Trophoblast cell (in vitro differentiated cells and primary cell): Measurements from ENCODE around the gene FTO.
A peak's percentile ranks its signal among the peaks of the same experiment; 100 is the strongest.

ENCODE experiments used
- DNase-seq, 2 donors: peaks; one replicate each; pipeline ENCODE4 v3.0.0-alpha.2; 2016
- H2AFZ ChIP-seq: 2 replicates; pipeline ENCODE4 v1.6.1; 2013; ENCODE audit warnings: low read length, moderate library complexity, mild to moderate bottlenecking; ENCODE audit not compliant: insufficient read depth, poor library complexity
- H2AK5ac ChIP-seq: 2 replicates; pipeline ENCODE4 v1.6.1; 2013; ENCODE audit warnings: mild to moderate bottlenecking, low read length
- H2BK120ac ChIP-seq: 2 replicates; pipeline ENCODE4 v1.6.1; 2013; ENCODE audit warnings: low read length, mild to moderate bottlenecking, moderate library complexity; ENCODE audit not compliant: insufficient read depth, poor library complexity
- H2BK12ac ChIP-seq: 2 replicates; pipeline ENCODE4 v1.6.1; 2013; ENCODE audit warnings: mild to moderate bottlenecking, low read length, moderate library complexity
- H2BK5ac ChIP-seq: 2 replicates; pipeline ENCODE4 v1.6.1; 2013; ENCODE audit warnings: low read length, low read depth, moderate library complexity, mild to moderate bottlenecking; ENCODE audit not compliant: poor library complexity
- H3K14ac ChIP-seq: 2 replicates; pipeline ENCODE4 v1.6.1; 2013; ENCODE audit warnings: mild to moderate bottlenecking, low read length
- H3K18ac ChIP-seq: 2 replicates; pipeline ENCODE4 v1.6.1; 2013; ENCODE audit warnings: mild to moderate bottlenecking, low read length
- H3K23ac ChIP-seq: 2 replicates; pipeline ENCODE4 v1.6.1; 2013; ENCODE audit warnings: low read length
- H3K27ac ChIP-seq: 2 replicates; pipeline ENCODE4 v1.5.1; 2013; ENCODE audit warnings: low read depth, mild to moderate bottlenecking, inconsistent platforms, low read length, moderate library complexity
- H3K27me3 ChIP-seq: 2 replicates; pipeline ENCODE4 v1.6.1; 2013; ENCODE audit warnings: inconsistent platforms, mild to moderate bottlenecking, low read length, moderate library complexity; ENCODE audit not compliant: insufficient read depth
- H3K36me3 ChIP-seq, 2 experiments: 1 replicate in 1 of 2; 2 replicates in 1 of 2; pipeline ENCODE4 v1.6.1; 2013; ENCODE audit warnings: low read length in 2 of 2, mild to moderate bottlenecking in 2 of 2, moderate library complexity in 1 of 2; ENCODE audit not compliant: insufficient read depth in 2 of 2, control insufficient read depth in 1 of 2
- H3K4ac ChIP-seq: 2 replicates; pipeline ENCODE4 v1.6.1; 2013; ENCODE audit warnings: low read depth, mild to moderate bottlenecking, low read length, moderate library complexity
- H3K4me1 ChIP-seq, 2 experiments: 1 replicate in 1 of 2; 2 replicates in 1 of 2; pipeline ENCODE4 v1.6.1; 2013; ENCODE audit warnings: low read length in 2 of 2, mild to moderate bottlenecking in 2 of 2, moderate library complexity in 1 of 2; ENCODE audit not compliant: insufficient read depth in 2 of 2, control insufficient read depth in 1 of 2
- H3K4me2 ChIP-seq: 2 replicates; pipeline ENCODE4 v1.6.1; 2013; ENCODE audit warnings: inconsistent platforms, mild to moderate bottlenecking, low read length, moderate library complexity
- H3K4me3 ChIP-seq: 2 replicates; pipeline ENCODE4 v1.5.1; 2013; ENCODE audit warnings: mild to moderate bottlenecking, low read depth, low read length, inconsistent platforms
- H3K79me1 ChIP-seq: one replicate; pipeline ENCODE4 v1.6.1; 2013; ENCODE audit warnings: low read length
- H3K79me2 ChIP-seq: 2 replicates; pipeline ENCODE4 v1.6.1; 2013; ENCODE audit warnings: low read length, mild to moderate bottlenecking; ENCODE audit not compliant: control insufficient read depth, insufficient read depth, poor library complexity
- H3K9ac ChIP-seq: 2 replicates; pipeline ENCODE4 v1.6.1; 2013; ENCODE audit warnings: mild to moderate bottlenecking, low read length
- H3K9me3 ChIP-seq: 2 replicates; pipeline ENCODE4 v1.6.1; 2013; ENCODE audit warnings: low read depth, mild to moderate bottlenecking, control low read depth, inconsistent platforms, low read length; ENCODE audit not compliant: insufficient read depth
- H4K12ac ChIP-seq: 2 replicates; pipeline ENCODE4 v1.6.1; 2013; ENCODE audit warnings: low read depth, mild to moderate bottlenecking, low read length, moderate library complexity
- H4K8ac ChIP-seq: 2 replicates; pipeline ENCODE4 v1.6.1; 2013; ENCODE audit warnings: low read depth, mild to moderate bottlenecking, low read length, moderate library complexity
- H4K91ac ChIP-seq: one replicate; pipeline ENCODE4 v1.6.1; 2013; ENCODE audit warnings: low read depth, mild to moderate bottlenecking, low read length, moderate library complexity
- WGBS: extraction: QIAGEN DNeasy Blood & Tissue Kit; methylation state at CpG from one replicate; pipeline ENCODE4 v1.1.7; 2013; ENCODE audit warnings: missing lambda C conversion rate; ENCODE audit not compliant: insufficient read length, insufficient coverage; ENCODE audit errors: extremely low coverage; 5-methylcytosine and 5-hydroxymethylcytosine counted together

FTO gene

DNA sequence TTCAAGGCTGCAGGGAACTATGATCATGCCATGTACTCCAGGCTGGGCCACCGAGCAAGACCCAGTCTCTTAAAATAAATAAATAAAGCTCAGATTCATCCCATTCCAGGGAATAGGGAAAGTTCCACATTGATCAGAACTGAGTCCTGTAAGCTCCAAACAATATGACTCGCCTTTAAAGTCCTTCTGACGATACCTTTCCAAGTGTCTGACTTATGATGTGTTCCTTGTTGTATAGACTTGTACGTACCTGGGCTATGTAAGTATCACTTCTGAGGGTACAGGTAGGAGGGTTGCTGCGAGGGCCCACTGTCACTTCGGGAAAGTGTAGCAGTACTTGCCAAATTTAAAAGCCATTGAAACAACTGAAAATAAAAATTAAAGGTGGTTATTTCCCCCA is 329.8 kb downstream of the FTO start:
- no peaks in the 10 kb centered on the region for H3K4me1 ChIP-seq
- no peak overlapping the region for H3K9ac ChIP-seq
- DNase-seq = no peak
- no peak overlapping the region for H3K18ac ChIP-seq
- peaks cover 1% of the 10 kb centered on the region for H3K9me3 ChIP-seq
- H3K23ac ChIP-seq = no peak overlapping the region
- H3K4me3 ChIP-seq = no peak overlapping the region
- no peaks in the 10 kb centered on the region for H3K79me2 ChIP-seq
- no peak overlapping the region for H3K27ac ChIP-seq
- H3K4ac ChIP-seq = no peak overlapping the region
- no peak overlapping the region for H2BK12ac ChIP-seq
- no peak overlapping the region for H4K91ac ChIP-seq
- peaks cover 0 to 2% of the 10 kb centered on the region in 2 experiments for H3K36me3 ChIP-seq
- no peaks in the 10 kb centered on the region for H3K79me1 ChIP-seq
- no peak overlapping the region for H2BK120ac ChIP-seq
- WGBS = no CpG with 5 or more reads among the region's 6 CpGs
- no peak overlapping the region for H4K12ac ChIP-seq
- H4K8ac ChIP-seq = no peak overlapping the region
- no peaks in the 10 kb centered on the region for H3K27me3 ChIP-seq
- no peak overlapping the region for H2AFZ ChIP-seq
- H3K4me2 ChIP-seq = no peak overlapping the region
- H2BK5ac ChIP-seq = no peak overlapping the region
- H3K14ac ChIP-seq = no peak overlapping the region
- no peak overlapping the region for H2AK5ac ChIP-seq

DNA sequence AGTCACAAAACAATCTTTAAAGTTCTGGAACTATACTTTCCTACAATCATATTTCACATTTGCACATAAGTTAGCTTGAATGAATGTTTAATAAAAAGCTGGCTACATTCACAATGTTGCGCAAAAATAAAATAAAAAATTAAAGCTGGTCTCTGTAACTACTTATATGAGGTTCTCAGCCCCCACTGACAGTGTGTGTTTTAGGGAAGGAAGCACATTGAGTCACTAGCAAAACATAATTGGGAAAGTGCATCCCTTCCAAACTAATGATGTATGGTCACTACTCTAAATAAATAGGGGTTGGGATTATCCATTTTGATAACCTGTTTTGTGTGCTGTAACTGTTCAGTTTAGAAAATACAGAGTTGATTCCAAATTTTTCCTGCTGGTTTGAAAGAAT is 330.7 kb downstream of the FTO start:
- WGBS = no CpG with 5 or more reads among the region's 1 CpG
- H4K12ac ChIP-seq = no peak overlapping the region
- no peak overlapping the region for H2BK12ac ChIP-seq
- H3K9me3 ChIP-seq = peaks cover 1% of the 10 kb centered on the region
- no peaks in the 10 kb centered on the region for H3K4me1 ChIP-seq
- no peak overlapping the region for H3K14ac ChIP-seq
- H3K23ac ChIP-seq = no peak overlapping the region
- no peak for DNase-seq
- no peak overlapping the region for H3K4me2 ChIP-seq
- no peak overlapping the region for H3K4me3 ChIP-seq
- H2BK120ac ChIP-seq = no peak overlapping the region
- H3K79me1 ChIP-seq = no peaks in the 10 kb centered on the region
- H2BK5ac ChIP-seq = no peak overlapping the region
- peaks cover 0 to 2% of the 10 kb centered on the region in 2 experiments for H3K36me3 ChIP-seq
- no peak overlapping the region for H2AFZ ChIP-seq
- H3K27me3 ChIP-seq = no peaks in the 10 kb centered on the region
- H3K27ac ChIP-seq = no peak overlapping the region
- H3K4ac ChIP-seq = no peak overlapping the region
- H3K9ac ChIP-seq = no peak overlapping the region
- no peak overlapping the region for H3K18ac ChIP-seq
- no peak overlapping the region for H4K8ac ChIP-seq
- H3K79me2 ChIP-seq = no peaks in the 10 kb centered on the region
- no peak overlapping the region for H4K91ac ChIP-seq
- H2AK5ac ChIP-seq = no peak overlapping the region

DNA sequence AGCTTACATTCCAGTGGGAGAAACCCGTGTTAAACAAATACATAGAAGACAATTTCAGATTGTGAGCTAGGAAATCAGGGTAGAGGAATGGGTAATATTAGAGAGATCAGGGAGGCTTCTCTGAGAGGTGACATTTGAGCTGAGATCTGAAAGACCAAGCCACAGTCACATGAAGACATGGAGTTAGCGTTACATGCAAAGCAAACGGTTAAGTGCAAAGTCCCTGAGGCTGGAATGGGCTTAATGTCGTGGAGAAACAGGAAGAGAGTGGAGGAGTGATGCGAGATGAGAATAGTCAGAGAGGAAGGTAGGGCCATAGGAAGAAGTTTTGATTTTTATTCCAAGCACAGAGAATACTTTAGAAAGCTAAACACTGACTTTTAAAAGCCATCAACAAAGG is 336.5 kb downstream of the FTO start:
- H3K4me1 ChIP-seq = no peaks in the 10 kb centered on the region
- no peak overlapping the region for H3K18ac ChIP-seq
- no peak for DNase-seq
- no peaks in the 10 kb centered on the region for H3K27me3 ChIP-seq
- WGBS = no CpG with 5 or more reads among the region's 5 CpGs
- no peaks in the 10 kb centered on the region for H3K79me2 ChIP-seq
- no peaks in the 10 kb centered on the region for H3K79me1 ChIP-seq
- H2BK5ac ChIP-seq = no peak overlapping the region
- H2AFZ ChIP-seq = no peak overlapping the region
- H3K23ac ChIP-seq = no peak overlapping the region
- H3K9ac ChIP-seq = no peak overlapping the region
- no peak overlapping the region for H2BK120ac ChIP-seq
- no peaks in the 10 kb centered on the region for H3K9me3 ChIP-seq
- H3K4me2 ChIP-seq = no peak overlapping the region
- no peak overlapping the region for H4K12ac ChIP-seq
- H3K36me3 ChIP-seq = peaks cover 0 to 2% of the 10 kb centered on the region in 2 experiments
- no peak overlapping the region for H4K91ac ChIP-seq
- no peak overlapping the region for H3K4me3 ChIP-seq
- no peak overlapping the region for H2AK5ac ChIP-seq
- H2BK12ac ChIP-seq = no peak overlapping the region
- H3K4ac ChIP-seq = no peak overlapping the region
- H3K14ac ChIP-seq = no peak overlapping the region
- no peak overlapping the region for H3K27ac ChIP-seq
- H4K8ac ChIP-seq = no peak overlapping the region

DNA sequence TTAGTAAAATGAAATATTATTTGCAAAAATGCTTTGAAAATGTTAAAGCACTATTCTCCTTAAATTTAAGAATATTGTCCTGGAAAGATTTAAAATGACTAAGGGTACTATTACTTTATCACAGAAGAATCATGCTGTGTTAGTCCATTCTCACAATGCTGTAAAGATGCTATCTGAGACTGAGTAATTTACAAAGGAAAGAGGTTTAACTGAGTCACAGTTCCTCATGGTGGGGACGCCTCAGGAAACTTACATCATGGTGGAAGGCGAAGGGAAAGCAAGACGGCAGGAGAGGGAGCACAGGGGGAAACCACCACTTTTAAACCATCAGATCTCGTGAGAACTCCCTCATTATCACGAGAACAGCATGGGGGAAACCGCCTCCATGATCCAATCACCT is 337.0 kb downstream of the FTO start:
- no peak overlapping the region for H3K4me2 ChIP-seq
- H3K27me3 ChIP-seq = no peaks in the 10 kb centered on the region
- H3K4me3 ChIP-seq = no peak overlapping the region
- H4K91ac ChIP-seq = no peak overlapping the region
- H2AK5ac ChIP-seq = no peak overlapping the region
- H3K18ac ChIP-seq = no peak overlapping the region
- no peaks in the 10 kb centered on the region for H3K79me1 ChIP-seq
- peaks cover 0 to 2% of the 10 kb centered on the region in 2 experiments for H3K36me3 ChIP-seq
- no peaks in the 10 kb centered on the region for H3K4me1 ChIP-seq
- H3K4ac ChIP-seq = no peak overlapping the region
- no peak overlapping the region for H3K23ac ChIP-seq
- no peak overlapping the region for H2BK5ac ChIP-seq
- peak in 1 of 2 donors; percentile 37 for DNase-seq
- H3K27ac ChIP-seq = no peak overlapping the region
- H3K9me3 ChIP-seq = no peaks in the 10 kb centered on the region
- H4K12ac ChIP-seq = no peak overlapping the region
- no peak overlapping the region for H3K9ac ChIP-seq
- no peak overlapping the region for H3K14ac ChIP-seq
- H2BK120ac ChIP-seq = no peak overlapping the region
- H2BK12ac ChIP-seq = no peak overlapping the region
- no peak overlapping the region for H4K8ac ChIP-seq
- no peak overlapping the region for H2AFZ ChIP-seq
- WGBS = no CpG with 5 or more reads among the region's 6 CpGs
- no peaks in the 10 kb centered on the region for H3K79me2 ChIP-seq
